Activated T-cell treated with anti-CD3 and anti-CD28 coated beads, Interleukin-2, amount 50 U/mL, for 4 hours (primary cell): ENCODE results near the gene PLSCR3. TPM values are rescaled to one million over a fixed set of nuclear protein-coding genes. Genes with fewer than 3 reads are reported as not detected.

ENCODE experiments used
- ATAC-seq, 2 donors: fragments of 200-7000 bp; cut with Tn5 transposase; one replicate each; pipeline ENCODE4 v1.10.0; 2021
- DNase-seq: peaks from one replicate; pipeline ENCODE4 v3.0.0-alpha.2; 2020
- H3K27me3 Mint-ChIP-seq: one replicate; pipeline ENCODE4 v1.8.0; 2021; ENCODE audit warnings: low read depth, mixed read lengths
- H3K36me3 Mint-ChIP-seq: one replicate; pipeline ENCODE4 v1.8.0; 2022; ENCODE audit warnings: mixed read lengths; ENCODE audit not compliant: insufficient read depth
- H3K4me1 Mint-ChIP-seq: one replicate; pipeline ENCODE4 v1.8.0; 2021; ENCODE audit warnings: low read depth, mixed read lengths
- H3K4me3 Mint-ChIP-seq: one replicate; pipeline ENCODE4 v1.8.0; 2021; ENCODE audit warnings: mild to moderate bottlenecking, moderate library complexity, mixed read lengths
- H3K9me3 Mint-ChIP-seq: one replicate; pipeline ENCODE4 v1.8.0; 2021; ENCODE audit warnings: mixed read lengths
- total RNA-seq, 3 donors: library from RNA; stranded (reverse); gene quantifications; one replicate each; pipeline ENCODE4 v1.2.1, GENCODE V29; 2021

The PLSCR3 gene
- total RNA-seq, 3 donors from 2014 or later = 67.7 to 69.1 (median 68.9) TPM

DNA sequence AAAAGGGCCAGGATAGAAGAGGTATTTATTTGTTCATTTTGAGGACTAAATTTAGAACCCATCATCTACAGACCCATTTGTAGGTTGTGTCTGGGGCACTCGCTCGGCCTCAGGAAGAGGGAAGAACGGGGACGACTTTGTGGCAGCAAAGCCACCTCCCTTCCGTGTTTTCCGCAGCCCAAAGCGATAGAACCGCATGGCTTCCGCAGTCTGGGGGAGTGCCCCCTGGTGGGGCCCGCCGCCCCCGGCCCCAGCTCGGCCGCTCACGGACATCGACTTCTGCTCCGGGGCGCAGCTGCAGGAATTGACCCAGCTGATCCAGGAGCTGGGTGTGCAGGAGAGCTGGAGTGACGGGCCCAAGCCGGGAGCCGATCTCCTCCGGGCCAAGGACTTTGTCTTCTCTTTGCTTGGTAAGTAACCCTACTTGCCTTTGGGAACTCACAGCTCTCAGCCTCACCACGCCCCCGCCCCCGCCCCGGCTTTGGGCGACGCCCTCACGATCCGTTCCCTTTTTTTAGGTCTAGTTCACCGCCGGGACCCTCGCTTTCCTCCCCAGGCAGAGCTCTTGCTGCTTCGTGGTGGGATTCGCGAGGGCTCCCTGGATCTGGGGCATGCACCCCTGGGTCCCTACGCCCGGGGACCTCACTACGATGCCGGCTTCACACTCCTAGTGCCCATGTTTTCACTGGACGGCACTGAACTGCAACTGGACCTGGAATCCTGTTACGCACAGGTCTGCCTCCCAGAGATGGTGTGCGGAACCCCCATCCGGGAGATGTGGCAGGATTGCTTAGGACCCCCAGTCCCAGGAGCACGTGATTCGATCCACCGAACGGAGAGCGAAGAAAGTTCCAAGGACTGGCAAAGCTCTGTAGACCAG, 41.6 kb upstream of the PLSCR3 start:
- Mint-ChIP-seq H3K9me3 (no peaks in the 10 kb centered on the region), H3K4me1 (peaks cover 34% of the 10 kb centered on the region), H3K4me3 (peak overlapping the region; percentile 93), H3K27me3 (peaks cover 20% of the 10 kb centered on the region), H3K36me3 (no peaks in the 10 kb centered on the region)
- DNase-seq = peak; percentile 48
- ATAC-seq = peak; percentile 20 to 25

DNA sequence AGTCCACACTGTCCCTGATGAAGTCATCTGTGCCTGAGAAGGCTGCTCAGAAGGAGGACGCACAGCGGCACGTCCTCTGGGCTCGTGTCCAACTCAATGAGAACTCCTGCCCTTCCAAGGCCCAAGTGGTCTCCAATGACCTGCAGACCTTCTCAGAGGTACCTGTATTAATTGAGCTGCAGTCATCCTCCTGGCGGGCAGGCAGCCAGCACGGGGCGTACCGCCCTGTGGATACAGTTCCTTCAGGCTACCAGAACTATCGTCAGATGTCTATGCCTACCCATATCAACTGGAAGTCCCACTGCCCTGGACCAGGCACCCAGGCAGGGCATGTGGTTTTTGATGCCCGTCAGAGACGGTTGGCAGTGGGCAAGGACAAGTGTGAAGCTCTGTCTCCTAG, 38.0 kb upstream of the PLSCR3 start:
- no peaks in the 10 kb centered on the region for H3K36me3 Mint-ChIP-seq
- no peaks in the 10 kb centered on the region for H3K9me3 Mint-ChIP-seq
- H3K4me1 Mint-ChIP-seq = peaks cover 11% of the 10 kb centered on the region
- no peak for ATAC-seq
- H3K4me3 Mint-ChIP-seq = no peak overlapping the region
- no peaks in the 10 kb centered on the region for H3K27me3 Mint-ChIP-seq
- no peak for DNase-seq

DNA sequence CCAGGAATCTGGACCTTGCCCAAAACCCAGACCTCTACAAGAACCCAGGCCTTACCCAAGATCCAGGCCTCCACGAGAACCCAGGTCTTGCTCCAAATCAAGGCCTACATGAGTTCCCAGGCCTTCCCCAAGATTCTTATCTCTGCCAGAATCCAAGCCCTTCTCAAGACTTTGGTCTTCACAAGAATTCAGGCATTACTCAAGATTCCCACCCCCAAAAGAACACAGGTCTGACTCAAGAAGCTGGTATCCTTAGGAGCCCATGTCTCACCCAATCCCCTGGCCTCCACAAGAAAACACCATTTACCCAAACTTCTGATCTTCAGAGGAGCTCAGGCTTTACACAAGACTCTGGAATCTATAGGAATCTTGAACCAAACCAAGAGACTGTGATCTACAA, 36.9 kb upstream of the PLSCR3 start:
- Mint-ChIP-seq H3K4me3 (no peak overlapping the region), H3K27me3 (peaks cover under 1% of the 10 kb centered on the region), H3K36me3 (no peaks in the 10 kb centered on the region), H3K9me3 (no peaks in the 10 kb centered on the region), H3K4me1 (peaks cover 8% of the 10 kb centered on the region)
- DNase-seq (no peak), ATAC-seq (no peak)

DNA sequence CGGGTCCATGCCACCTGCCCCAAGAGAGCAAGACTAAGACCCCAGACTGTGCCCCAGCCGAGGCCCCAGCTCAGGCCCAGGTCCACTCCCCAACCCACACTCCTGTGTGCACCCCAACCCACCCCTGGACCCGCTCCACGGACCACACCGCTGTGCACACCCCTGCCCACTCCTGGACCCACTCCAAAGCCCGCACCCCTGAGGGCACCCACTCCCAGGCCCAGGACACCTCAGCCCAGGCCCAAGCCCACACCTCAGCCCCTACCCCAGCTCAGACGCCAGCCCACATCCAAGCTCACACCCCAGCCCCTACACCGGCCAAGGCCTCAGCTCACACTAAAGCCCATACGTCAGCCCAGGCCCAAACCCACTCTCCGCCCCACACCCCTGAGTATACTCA, 35.4 kb upstream of the PLSCR3 start:
- no peak overlapping the region for H3K4me3 Mint-ChIP-seq
- H3K9me3 Mint-ChIP-seq = no peaks in the 10 kb centered on the region
- no peak for ATAC-seq
- peaks cover 2% of the 10 kb centered on the region for H3K27me3 Mint-ChIP-seq
- no peak for DNase-seq
- no peaks in the 10 kb centered on the region for H3K36me3 Mint-ChIP-seq
- H3K4me1 Mint-ChIP-seq = no peaks in the 10 kb centered on the region

DNA sequence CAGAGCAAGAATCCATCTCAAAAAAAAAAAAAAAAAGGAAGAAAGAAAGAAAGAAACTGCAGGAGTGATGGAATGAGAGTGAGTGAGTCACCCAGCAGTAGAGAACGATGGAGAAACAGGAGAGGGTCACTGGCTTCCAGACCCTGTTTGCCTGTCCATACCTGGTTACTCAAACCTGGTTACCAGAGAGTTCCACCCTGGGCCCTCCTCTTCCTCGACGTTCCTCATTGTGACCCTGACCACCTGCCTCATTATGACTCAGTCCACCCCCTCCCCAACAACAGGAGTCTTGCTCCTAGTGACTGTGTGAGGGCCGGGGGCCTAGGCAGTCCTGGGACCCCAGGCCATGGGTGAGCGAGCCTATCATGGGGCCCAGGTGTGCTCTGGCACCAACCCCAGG, 34.2 kb upstream of the PLSCR3 start, which contains the start of gene SPEM3:
SPEM3 (plus strand) TSS at position 301 of the 400 bp plus-strand sequence; CDS start at position 347, 46 bp downstream.
- DNase-seq (no peak), ATAC-seq (no peak)
- Mint-ChIP-seq H3K36me3 (no peaks in the 10 kb centered on the region), H3K27me3 (peaks cover 2% of the 10 kb centered on the region), H3K4me1 (no peaks in the 10 kb centered on the region), H3K4me3 (no peak within 1 kb of the TSS), H3K9me3 (no peaks in the 10 kb centered on the region)

DNA sequence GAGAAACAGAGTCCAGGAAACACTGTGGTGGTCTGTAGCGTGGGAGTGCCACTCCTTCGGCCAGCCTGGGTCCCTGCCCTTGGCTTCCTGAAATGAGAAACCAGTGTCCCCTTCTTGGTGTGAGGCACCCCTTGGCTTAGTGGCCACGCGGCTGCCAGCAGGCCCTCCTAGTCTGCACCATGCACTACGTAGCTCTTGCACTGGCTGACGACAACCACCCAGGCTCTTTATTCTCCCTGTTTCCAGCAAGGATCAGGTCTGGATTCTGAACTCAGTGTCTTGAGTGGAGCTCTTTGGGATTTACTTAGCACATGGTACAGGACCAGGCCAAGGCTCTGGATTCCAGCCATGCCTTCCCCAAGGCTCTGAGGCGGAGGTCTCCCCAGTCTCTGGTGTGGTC, 33.2 kb upstream of the PLSCR3 start:
- DNase-seq = no peak
- no peak for ATAC-seq
- H3K36me3 Mint-ChIP-seq = no peaks in the 10 kb centered on the region
- peaks cover 2% of the 10 kb centered on the region for H3K27me3 Mint-ChIP-seq
- H3K4me3 Mint-ChIP-seq = no peak overlapping the region
- H3K9me3 Mint-ChIP-seq = no peaks in the 10 kb centered on the region
- H3K4me1 Mint-ChIP-seq = no peaks in the 10 kb centered on the region

DNA sequence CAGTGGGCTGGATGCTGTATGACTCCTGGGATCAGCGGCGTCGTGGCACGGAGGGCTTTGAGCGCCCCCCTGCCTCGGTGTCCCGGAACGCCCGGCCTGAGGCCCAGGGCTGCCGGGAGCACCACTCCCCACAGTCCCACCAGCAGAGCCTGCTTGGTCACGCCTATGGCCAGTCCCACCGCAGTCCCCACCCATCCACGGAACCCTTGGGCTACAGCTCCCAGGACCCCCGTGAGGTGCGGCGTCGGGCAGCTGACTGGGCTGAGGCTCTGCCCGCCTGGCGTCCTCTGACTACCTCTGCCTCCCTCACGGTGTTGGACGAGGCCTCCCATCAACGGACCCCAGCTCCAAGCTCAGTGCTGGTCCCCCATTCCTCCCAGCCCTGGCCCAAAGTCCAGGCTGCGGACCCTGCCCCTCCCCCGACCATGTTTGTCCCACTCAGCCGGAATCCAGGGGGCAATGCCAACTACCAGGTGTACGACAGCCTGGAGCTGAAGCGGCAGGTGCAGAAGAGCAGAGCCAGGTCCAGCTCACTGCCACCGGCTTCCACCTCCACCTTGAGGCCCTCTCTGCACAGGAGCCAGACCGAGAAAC, 32.7 kb upstream of the PLSCR3 start:
- Mint-ChIP-seq H3K9me3 (no peaks in the 10 kb centered on the region), H3K4me3 (no peak overlapping the region), H3K4me1 (no peaks in the 10 kb centered on the region), H3K36me3 (no peaks in the 10 kb centered on the region), H3K27me3 (peaks cover 2% of the 10 kb centered on the region)
- no peak for DNase-seq
- ATAC-seq = no peak

DNA sequence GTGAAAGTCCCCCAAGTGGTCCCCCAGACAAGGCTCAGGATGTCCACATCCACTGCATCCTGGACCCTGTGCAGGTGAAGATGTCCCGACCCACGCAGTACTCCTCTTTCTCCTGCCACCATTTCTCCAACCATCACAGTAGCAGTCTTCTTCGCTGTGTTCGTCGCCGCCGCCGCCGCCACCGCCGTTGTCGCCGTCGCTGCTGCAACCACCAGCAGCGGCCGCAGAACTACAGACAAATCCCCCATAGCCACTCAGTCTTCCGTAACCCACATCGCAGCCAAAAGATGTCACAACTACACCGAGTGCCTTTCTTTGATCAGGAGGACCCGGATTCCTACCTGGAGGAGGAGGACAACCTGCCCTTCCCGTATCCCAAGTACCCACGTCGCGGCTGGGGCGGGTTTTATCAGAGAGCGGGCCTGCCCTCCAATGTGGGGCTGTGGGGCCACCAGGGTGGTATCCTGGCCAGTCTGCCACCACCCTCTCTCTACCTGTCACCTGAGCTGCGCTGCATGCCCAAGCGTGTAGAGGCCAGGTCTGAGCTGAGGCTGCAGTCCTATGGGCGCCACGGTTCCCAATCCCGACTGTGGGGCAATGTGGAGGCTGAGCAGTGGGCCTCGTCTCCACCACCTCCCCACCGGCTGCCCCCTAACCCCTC, 32.0 kb upstream of the PLSCR3 start:
- H3K9me3 Mint-ChIP-seq = no peaks in the 10 kb centered on the region
- H3K27me3 Mint-ChIP-seq = peaks cover 2% of the 10 kb centered on the region
- DNase-seq (no peak), ATAC-seq (no peak)
- no peak overlapping the region for H3K4me3 Mint-ChIP-seq
- H3K36me3 Mint-ChIP-seq = no peaks in the 10 kb centered on the region
- no peaks in the 10 kb centered on the region for H3K4me1 Mint-ChIP-seq

DNA sequence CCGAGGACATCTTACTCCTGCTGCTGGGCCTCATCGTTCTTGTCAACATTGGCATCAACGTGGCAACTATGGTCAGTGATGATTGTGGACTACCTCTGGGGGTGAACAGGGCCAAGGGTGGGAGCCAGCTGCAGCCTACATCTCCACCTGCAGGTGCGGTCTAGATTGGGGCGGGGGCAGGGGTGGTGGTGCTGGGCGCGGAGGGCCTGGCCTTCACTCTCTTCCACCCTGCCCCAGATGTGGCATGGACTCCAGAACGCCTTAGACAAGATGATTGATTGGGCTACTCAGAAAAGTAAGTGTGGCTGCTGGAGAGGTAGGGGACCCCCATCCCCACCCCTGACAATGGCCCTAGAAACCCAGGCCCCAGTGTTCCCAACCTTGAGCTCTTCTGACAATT, 31.4 kb upstream of the PLSCR3 start:
- H3K9me3 Mint-ChIP-seq = no peaks in the 10 kb centered on the region
- H3K4me3 Mint-ChIP-seq = no peak overlapping the region
- H3K27me3 Mint-ChIP-seq = peaks cover 2% of the 10 kb centered on the region
- no peak for DNase-seq
- H3K36me3 Mint-ChIP-seq = no peaks in the 10 kb centered on the region
- no peaks in the 10 kb centered on the region for H3K4me1 Mint-ChIP-seq
- no peak for ATAC-seq

DNA sequence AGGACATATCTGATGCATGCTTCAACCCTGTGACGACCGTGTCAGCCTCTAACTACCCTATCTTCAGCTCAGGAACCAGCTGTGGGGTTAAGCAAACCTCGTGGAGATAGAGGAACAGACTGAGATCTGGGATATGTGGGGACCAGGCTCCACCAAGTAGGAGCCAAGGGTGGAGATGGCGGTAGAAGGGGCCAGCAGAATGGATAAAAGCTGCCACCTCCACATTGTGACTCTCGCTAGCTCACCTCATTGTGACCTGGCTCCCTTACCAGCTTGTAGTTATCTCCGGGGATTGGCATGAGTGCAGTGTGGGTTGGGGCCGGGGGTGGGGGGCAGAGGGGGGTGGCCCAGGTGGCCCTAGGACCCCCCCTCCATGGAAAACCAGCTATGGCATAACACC, 31.0 kb upstream of the PLSCR3 start, which contains the start of gene SPEM2:
SPEM2 (plus strand) TSS at position 301 of the 400 bp plus-strand sequence; CDS start at position 374, 73 bp downstream.
- DNase-seq (no peak), ATAC-seq (no peak)
- Mint-ChIP-seq H3K4me3 (no peak within 1 kb of the TSS), H3K9me3 (no peaks in the 10 kb centered on the region), H3K36me3 (no peaks in the 10 kb centered on the region), H3K4me1 (no peaks in the 10 kb centered on the region), H3K27me3 (peaks cover 2% of the 10 kb centered on the region)

DNA sequence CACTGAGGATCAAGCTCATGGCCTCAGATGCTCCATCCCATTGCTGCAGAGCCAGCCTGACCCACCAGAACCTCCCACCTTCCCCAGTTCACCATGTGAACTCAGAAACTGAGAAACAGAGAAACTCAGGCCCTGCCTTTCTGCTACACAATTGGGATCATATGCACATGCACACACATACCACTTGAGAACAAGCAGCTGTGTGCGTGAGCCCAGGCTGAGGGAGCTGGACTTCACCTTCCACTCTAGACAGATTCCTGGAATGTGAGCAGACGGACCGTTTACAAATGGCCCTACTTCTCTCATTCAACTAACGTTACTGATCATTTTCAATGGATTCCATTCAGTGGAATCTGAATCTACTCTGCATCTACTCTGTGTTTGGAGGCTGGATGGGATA, 29.4 kb upstream of the PLSCR3 start:
- Mint-ChIP-seq H3K4me3 (no peak overlapping the region), H3K36me3 (no peaks in the 10 kb centered on the region), H3K4me1 (no peaks in the 10 kb centered on the region), H3K9me3 (no peaks in the 10 kb centered on the region), H3K27me3 (peaks cover 6% of the 10 kb centered on the region)
- DNase-seq = no peak
- no peak for ATAC-seq

DNA sequence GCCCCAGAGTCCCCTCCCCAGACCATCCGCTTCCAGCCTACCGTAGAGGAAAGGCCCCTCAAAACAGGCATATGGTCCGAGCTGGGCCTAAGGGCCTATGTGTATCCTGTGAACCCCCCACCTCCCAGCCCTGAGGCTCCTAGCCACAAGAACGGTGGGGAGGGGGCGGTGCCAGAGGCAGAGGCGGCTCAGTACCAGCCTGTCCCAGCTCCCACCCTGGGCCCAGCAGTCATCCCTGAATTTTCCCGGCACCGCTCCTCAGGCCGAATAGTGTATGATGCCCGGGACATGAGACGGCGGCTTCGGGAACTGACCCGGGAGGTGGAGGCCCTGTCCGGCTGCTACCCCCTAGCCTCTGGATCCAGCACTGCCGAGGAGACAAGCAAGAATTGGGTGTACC, 26.9 kb upstream of the PLSCR3 start:
- Mint-ChIP-seq H3K36me3 (no peaks in the 10 kb centered on the region), H3K27me3 (peaks cover 5% of the 10 kb centered on the region), H3K4me3 (no peak overlapping the region), H3K4me1 (no peaks in the 10 kb centered on the region), H3K9me3 (no peaks in the 10 kb centered on the region)
- no peak for ATAC-seq
- DNase-seq = no peak

DNA sequence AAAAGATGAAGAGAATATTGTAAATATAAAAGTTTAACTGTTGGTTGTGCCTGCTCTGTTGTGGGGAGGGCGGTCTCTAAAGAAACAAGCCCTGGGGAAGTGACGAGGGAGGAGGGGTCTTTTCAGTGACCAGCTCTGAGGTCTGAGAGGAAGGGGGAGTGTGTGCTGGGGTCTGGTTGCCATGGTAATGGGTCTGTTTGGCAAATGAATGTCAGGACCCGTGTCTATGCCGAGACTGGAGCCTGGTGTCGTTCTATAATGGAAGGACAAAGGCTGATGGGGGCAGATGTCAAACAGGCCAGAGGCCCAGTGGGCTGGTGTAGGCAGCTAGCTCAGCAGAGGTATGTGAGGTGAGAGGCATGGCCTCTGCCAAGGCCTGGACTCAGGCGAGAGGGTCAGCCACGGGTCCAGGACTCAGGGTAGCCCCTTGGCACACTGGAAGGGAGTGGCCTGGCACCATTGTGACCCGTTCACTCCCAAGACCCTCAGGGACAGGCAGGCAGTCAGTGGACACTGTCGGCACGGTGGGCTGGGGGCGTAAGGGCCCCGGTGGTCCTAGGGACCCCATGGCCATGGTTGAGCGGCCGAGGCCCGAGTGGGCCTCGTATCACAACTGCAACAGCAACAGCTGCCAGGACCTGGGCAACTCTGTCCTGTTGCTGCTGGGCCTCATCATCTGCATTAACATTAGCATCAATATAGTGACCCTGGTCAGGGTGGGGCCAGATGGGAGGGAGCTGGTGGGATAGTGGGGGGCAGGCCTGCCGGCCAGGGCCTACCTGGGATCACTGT, 25.7 kb upstream of the PLSCR3 start, which contains the start of gene SPEM1:
SPEM1 (plus strand) TSS at position 506 of the 792 bp plus-strand sequence; CDS start at position 567, 61 bp downstream.
- H3K36me3 Mint-ChIP-seq = no peaks in the 10 kb centered on the region
- ATAC-seq (no peak), DNase-seq (no peak)
- H3K4me3 Mint-ChIP-seq = no peak within 1 kb of the TSS
- H3K4me1 Mint-ChIP-seq = no peaks in the 10 kb centered on the region
- H3K27me3 Mint-ChIP-seq = peaks cover 3% of the 10 kb centered on the region
- no peaks in the 10 kb centered on the region for H3K9me3 Mint-ChIP-seq
